HG03139 (cell line): ENCODE measurements around the gene ORM2.
"Not testable (repeated sequence)": the region's sequence is repeated elsewhere in the genome, so short reads cannot be mapped to it uniquely, and the experiment has no call there.

Experiments used
- ATAC-seq: cut with Tn5 transposase; IDR thresholded peaks from one replicate; pipeline ENCODE4 v1.9.1; 2021; ENCODE audit not compliant: unreplicated experiment

Gene ORM2

GRCh38 chr9:114313186-114313585, 16.5 kb upstream of the ORM2 start:
- ATAC-seq, result no peak

GRCh38 chr9:114314256-114314867, 15.3 kb upstream of the ORM2 start:
- no peak for ATAC-seq

- no peak for ATAC-seq
These were observed 14.6 kb upstream of the ORM2 start for GRCh38 chr9:114314881-114315722.

- no peak for ATAC-seq
These were observed 13.8 kb upstream of the ORM2 start for GRCh38 chr9:114315723-114316363.

- ATAC-seq, result no peak
These were observed 13.0 kb upstream of the ORM2 start for GRCh38 chr9:114316605-114317230.

GRCh38 chr9:114317665-114318357, 11.9 kb upstream of the ORM2 start:
- ATAC-seq, result no peak

- ATAC-seq, result no peak
These were observed 11.3 kb upstream of the ORM2 start for GRCh38 chr9:114318416-114318815.

- no peak for ATAC-seq
These were observed 10.5 kb upstream of the ORM2 start for GRCh38 chr9:114319147-114319546.

GRCh38 chr9:114320710-114321109, 9.0 kb upstream of the ORM2 start:
- ATAC-seq, result not testable (repeated sequence)

- no peak for ATAC-seq
These were observed 7.9 kb upstream of the ORM2 start for GRCh38 chr9:114321759-114322158.

- ATAC-seq, result not testable (repeated sequence)
These were observed 7.4 kb upstream of the ORM2 start for GRCh38 chr9:114322160-114322818.

GRCh38 chr9:114322831-114323531, 6.7 kb upstream of the ORM2 start, which contains the start of gene ORM1:
TSS of gene ORM1 (plus strand) at chr9:114323098. CDS start at chr9:114323134, 36 bp downstream.
- not testable (repeated sequence) for ATAC-seq

GRCh38 chr9:114323849-114324248, 5.8 kb upstream of the ORM2 start:
- ATAC-seq, result not testable (repeated sequence)

GRCh38 chr9:114324492-114324891, 5.2 kb upstream of the ORM2 start:
- no peak for ATAC-seq

- not testable (repeated sequence) for ATAC-seq
These were observed 4.7 kb upstream of the ORM2 start for GRCh38 chr9:114324965-114325364.

- ATAC-seq, result not testable (repeated sequence)
These were observed 3.9 kb upstream of the ORM2 start for GRCh38 chr9:114325684-114326254.

- no peak for ATAC-seq
These were observed 1.9 kb upstream of the ORM2 start for GRCh38 chr9:114327749-114328148.

- not testable (repeated sequence) for ATAC-seq
These were observed 1.3 kb upstream of the ORM2 start for GRCh38 chr9:114328357-114328820.
